Activated naive CD4-positive, alpha-beta T cell treated with Interleukin-2 at 50 U/mL for 16 hours (primary cell): ENCODE measurements around the gene CAMKV.

Experiments used
- DNase-seq: peaks from one replicate; pipeline ENCODE4 v3.0.0-alpha.2; 2020

The CAMKV gene

GRCh38 chr3:49896345-49896744, 26.6 kb upstream of the CAMKV start:
- DNase-seq: no peak

- DNase-seq: no peak
Observed at GRCh38 chr3:49895791-49896190, 26.1 kb upstream of the CAMKV start.

- no peak for DNase-seq
Observed at GRCh38 chr3:49889296-49889695, 19.6 kb upstream of the CAMKV start.

GRCh38 chr3:49886922-49887265, 17.2 kb upstream of the CAMKV start:
- DNase-seq: no peak

GRCh38 chr3:49883998-49884397, 14.3 kb upstream of the CAMKV start:
- DNase-seq: no peak

GRCh38 chr3:49882166-49882565, 12.5 kb upstream of the CAMKV start:
- no peak for DNase-seq

- DNase-seq: no peak
Observed at GRCh38 chr3:49880581-49881315, 11.0 kb upstream of the CAMKV start.

GRCh38 chr3:49879721-49880120, 10.0 kb upstream of the CAMKV start:
- DNase-seq: no peak

GRCh38 chr3:49878686-49879085, 9.0 kb upstream of the CAMKV start:
- DNase-seq: no peak

- DNase-seq: no peak
Observed at GRCh38 chr3:49877716-49878115, 8.0 kb upstream of the CAMKV start.

GRCh38 chr3:49876567-49876966, 6.9 kb upstream of the CAMKV start:
- DNase-seq: no peak

GRCh38 chr3:49873623-49874022, 3.9 kb upstream of the CAMKV start:
- no peak for DNase-seq

- peak; percentile 33 for DNase-seq
Observed at GRCh38 chr3:49872801-49873281, 3.1 kb upstream of the CAMKV start.

- DNase-seq: no peak
Observed at GRCh38 chr3:49871531-49872153, 1.9 kb upstream of the CAMKV start.

- DNase-seq: no peak
Observed at GRCh38 chr3:49868862-49869466, 742 bp downstream of the CAMKV start.

GRCh38 chr3:49867871-49868321, 1.8 kb downstream of the CAMKV start:
- no peak for DNase-seq

GRCh38 chr3:49867400-49867799, 2.3 kb downstream of the CAMKV start:
- no peak for DNase-seq

GRCh38 chr3:49865198-49865784, 4.4 kb downstream of the CAMKV start:
- DNase-seq: no peak

GRCh38 chr3:49864505-49864904, 5.2 kb downstream of the CAMKV start:
- no peak for DNase-seq

- DNase-seq: no peak
Observed at GRCh38 chr3:49859576-49860305, 10.0 kb downstream of the CAMKV start.

GRCh38 chr3:49856181-49857005, 13.3 kb downstream of the CAMKV start, which contains the start of gene TRAIP:
TRAIP (minus strand) TSS chr3:49856564; CDS start chr3:49856453, 111 bp downstream.
- peak; percentile 93 for DNase-seq

GRCh38 chr3:49855662-49856061, 14.0 kb downstream of the CAMKV start:
- DNase-seq: no peak
